ENCODE data around the gene HELZ. TPM values are rescaled to one million over a fixed set of nuclear protein-coding genes. Genes with fewer than 3 reads are reported as not detected.
A peak's percentile ranks its signal among the peaks of the same experiment; 100 is the strongest.

HELZ gene
- total and polyA plus RNA-seq, 10 donors = 2.5 to 154 (median 88.7) TPM

DNA sequence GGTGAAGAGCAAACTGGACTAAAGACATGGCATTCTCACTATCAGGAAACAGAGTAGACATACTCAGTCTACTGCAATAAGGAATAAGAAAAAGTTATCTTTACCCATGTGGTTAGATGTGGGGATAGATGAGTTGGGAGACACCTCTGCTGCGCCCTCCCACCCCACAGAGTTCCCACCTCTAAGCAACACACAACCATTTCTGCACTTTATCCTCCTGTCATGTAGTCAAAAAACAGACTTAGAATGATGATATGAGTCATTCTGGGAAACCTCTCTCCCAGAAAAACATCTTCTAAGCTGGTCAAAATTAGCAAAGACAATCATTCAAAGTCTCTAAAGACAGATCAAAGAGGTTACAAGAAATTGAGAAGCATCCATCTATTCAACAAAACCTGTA is 105.7 kb downstream of the HELZ start:
- intact Hi-C loops (cut with DNase I; ENCODE audit: low total_unique reads) = no loop called here
- 90 to 96% (median 92%) methylated on average over 1 of the region's 1 CpG for WGBS, 5 donors
- Histone ChIP-seq H3K27me3 (replicated peaks in 1 of 7) (no peaks in the 10 kb centered on the region), H3K36me3 (peaks cover 0 to 96% (median 55%) of the 10 kb centered on the region in 6 donors), H3K9me3 (peaks cover 0 to 12% (median 9%) of the 10 kb centered on the region in 8 donors), H3K4me3 (no peak overlapping the region), H3K27ac (no peak overlapping the region), H3K4me1 (peaks cover 0 to 26% (median 0%) of the 10 kb centered on the region in 6 donors)
- no peak for TF ChIP-seq POLR2AphosphoS5 (IDR thresholded peaks at IDR 0.05)
- TF ChIP-seq, protein P1, sequence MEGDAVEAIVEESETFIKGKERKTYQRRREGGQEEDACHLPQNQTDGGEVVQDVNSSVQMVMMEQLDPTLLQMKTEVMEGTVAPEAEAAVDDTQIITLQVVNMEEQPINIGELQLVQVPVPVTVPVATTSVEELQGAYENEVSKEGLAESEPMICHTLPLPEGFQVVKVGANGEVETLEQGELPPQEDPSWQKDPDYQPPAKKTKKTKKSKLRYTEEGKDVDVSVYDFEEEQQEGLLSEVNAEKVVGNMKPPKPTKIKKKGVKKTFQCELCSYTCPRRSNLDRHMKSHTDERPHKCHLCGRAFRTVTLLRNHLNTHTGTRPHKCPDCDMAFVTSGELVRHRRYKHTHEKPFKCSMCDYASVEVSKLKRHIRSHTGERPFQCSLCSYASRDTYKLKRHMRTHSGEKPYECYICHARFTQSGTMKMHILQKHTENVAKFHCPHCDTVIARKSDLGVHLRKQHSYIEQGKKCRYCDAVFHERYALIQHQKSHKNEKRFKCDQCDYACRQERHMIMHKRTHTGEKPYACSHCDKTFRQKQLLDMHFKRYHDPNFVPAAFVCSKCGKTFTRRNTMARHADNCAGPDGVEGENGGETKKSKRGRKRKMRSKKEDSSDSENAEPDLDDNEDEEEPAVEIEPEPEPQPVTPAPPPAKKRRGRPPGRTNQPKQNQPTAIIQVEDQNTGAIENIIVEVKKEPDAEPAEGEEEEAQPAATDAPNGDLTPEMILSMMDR (IDR thresholded peaks at IDR 0.05 in 8 of 11, conservative IDR thresholded peaks at IDR 0.05 in 3 of 11) = no peak
- TF ChIP-seq POLR2A (IDR thresholded peaks at IDR 0.05) = no peak
- DNase-seq = no peak

DNA sequence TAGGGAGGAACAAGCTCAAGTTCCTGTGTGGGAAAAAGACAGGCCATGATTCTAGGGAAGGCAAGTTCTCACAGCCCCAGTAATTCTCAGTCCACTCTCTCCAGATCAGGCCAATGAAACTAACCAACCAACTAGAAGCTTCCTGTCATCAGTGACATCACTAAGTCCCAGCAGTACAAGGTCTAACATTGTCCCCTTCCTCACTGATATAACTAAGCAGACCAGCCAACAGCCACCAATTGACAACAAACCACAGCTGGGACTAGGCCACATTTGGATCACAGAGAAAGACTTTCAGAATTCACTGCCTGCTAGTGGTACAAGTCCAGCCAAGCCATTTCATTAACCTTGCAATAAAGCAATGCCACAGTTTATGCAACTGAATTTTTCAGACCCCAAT is 106.6 kb downstream of the HELZ start:
- intact Hi-C loops (cut with DNase I; ENCODE audit: low total_unique reads) = no loop called here
- H3K4me3 ChIP-seq = no peak overlapping the region
- H3K4me1 ChIP-seq = peaks cover 0 to 26% (median 0%) of the 10 kb centered on the region in 6 donors
- peaks cover 0 to 96% (median 49%) of the 10 kb centered on the region in 6 donors for H3K36me3 ChIP-seq
- TF ChIP-seq POLR2AphosphoS5 (IDR thresholded peaks at IDR 0.05) (no peak), POLR2A (IDR thresholded peaks at IDR 0.05) (no peak)
- TF ChIP-seq, protein P1 (IDR thresholded peaks at IDR 0.05 in 8 of 11, conservative IDR thresholded peaks at IDR 0.05 in 3 of 11) = no peak
- H3K9me3 ChIP-seq = peaks cover 0 to 12% (median 9%) of the 10 kb centered on the region in 8 donors
- H3K27me3 ChIP-seq (replicated peaks in 1 of 7) = no peaks in the 10 kb centered on the region
- no peak for DNase-seq
- peak overlapping the region in 1 of 8 donors; percentile 29 for H3K27ac ChIP-seq

DNA sequence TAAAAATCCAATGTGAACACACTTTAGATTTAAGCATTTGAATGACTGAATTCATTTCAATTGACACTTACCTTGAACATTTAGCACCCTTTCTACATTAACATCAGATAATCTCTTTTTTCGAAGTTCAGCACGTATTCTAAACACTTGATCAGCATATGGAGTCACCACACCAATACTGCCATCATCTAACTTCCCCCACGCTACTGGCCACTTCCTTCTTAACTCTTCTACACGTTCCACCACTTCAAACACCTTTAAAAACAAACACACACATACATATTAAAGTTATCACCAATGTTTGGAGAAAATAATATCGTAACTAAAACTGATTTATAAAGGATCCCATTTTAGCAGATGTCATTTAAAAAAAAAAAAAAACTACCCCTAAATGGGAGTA is 107.1 kb downstream of the HELZ start:
- Histone ChIP-seq H3K4me3 (no peak overlapping the region), H3K9me3 (peaks cover 0 to 10% (median 8%) of the 10 kb centered on the region in 8 donors), H3K36me3 (peaks cover 0 to 96% (median 45%) of the 10 kb centered on the region in 6 donors), H3K27me3 (replicated peaks in 1 of 7) (no peaks in the 10 kb centered on the region), H3K4me1 (peaks cover 0 to 26% (median 0%) of the 10 kb centered on the region in 6 donors), H3K27ac (no peak overlapping the region)
- no peak for DNase-seq
- intact Hi-C loops (cut with DNase I; ENCODE audit: low total_unique reads) = no loop called here
- TF ChIP-seq POLR2A (IDR thresholded peaks at IDR 0.05) (no peak), POLR2AphosphoS5 (IDR thresholded peaks at IDR 0.05) (no peak)
- TF ChIP-seq, protein P1 (IDR thresholded peaks at IDR 0.05 in 8 of 11, conservative IDR thresholded peaks at IDR 0.05 in 3 of 11) = no peak
- WGBS, 5 donors = 62 to 71% (median 65%) methylated on average over 5 of the region's 5 CpGs

DNA sequence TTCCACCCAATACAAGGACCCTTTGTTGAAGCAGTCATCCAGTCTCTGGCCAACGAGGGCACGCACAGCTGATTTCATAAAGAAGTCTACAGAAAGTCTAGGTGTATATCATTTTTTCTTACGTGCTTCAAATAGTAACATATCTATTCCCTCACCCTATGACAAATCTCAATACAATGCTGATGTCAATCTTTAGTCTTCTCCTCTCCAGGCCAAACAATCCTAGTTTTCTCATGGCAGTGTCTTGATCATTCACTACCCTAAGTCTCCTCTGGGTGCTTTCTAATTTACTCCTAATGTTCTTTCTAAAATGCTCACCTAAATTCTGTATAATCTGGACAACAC is 108.0 kb downstream of the HELZ start:
- TF ChIP-seq POLR2A (IDR thresholded peaks at IDR 0.05) (no peak), POLR2AphosphoS5 (IDR thresholded peaks at IDR 0.05) (no peak)
- TF ChIP-seq, protein P1 (IDR thresholded peaks at IDR 0.05 in 8 of 11, conservative IDR thresholded peaks at IDR 0.05 in 3 of 11) = no peak
- intact Hi-C loops (cut with DNase I; ENCODE audit: low total_unique reads) = no loop called here
- H3K36me3 ChIP-seq = peaks cover 0 to 96% (median 39%) of the 10 kb centered on the region in 6 donors
- no peak overlapping the region for H3K27ac ChIP-seq
- no peak for DNase-seq
- peaks cover 0 to 1% (median under 1%) of the 10 kb centered on the region in 8 donors for H3K9me3 ChIP-seq
- H3K4me3 ChIP-seq = no peak overlapping the region
- H3K4me1 ChIP-seq = peaks cover 0 to 26% (median 0%) of the 10 kb centered on the region in 6 donors
- WGBS, 5 donors = 96 to 100% (median 98%) methylated on average over 3 of the region's 3 CpGs
- no peaks in the 10 kb centered on the region for H3K27me3 ChIP-seq (replicated peaks in 1 of 7)
